Activated T-helper 1 cell treated with Interleukin-2 at 50 U/mL for 16 hours (primary cell): ENCODE data around the gene GBP7.
"Not testable (repeated sequence)": the region's sequence is repeated elsewhere in the genome, so short reads cannot be mapped to it uniquely, and the experiment has no call there.

Experiments used
- DNase-seq: peaks from one replicate; pipeline ENCODE4 v3.0.0-alpha.2; 2020; ENCODE audit warnings: low read depth

Gene GBP7

GRCh38 chr1:89175601-89176256 lies at the start of gene GBP7:
Gene GBP7, minus strand, starts transcription at chr1:89176003. Its CDS starts 4,068 bp downstream, at chr1:89171935.
- no peak for DNase-seq

DNA sequence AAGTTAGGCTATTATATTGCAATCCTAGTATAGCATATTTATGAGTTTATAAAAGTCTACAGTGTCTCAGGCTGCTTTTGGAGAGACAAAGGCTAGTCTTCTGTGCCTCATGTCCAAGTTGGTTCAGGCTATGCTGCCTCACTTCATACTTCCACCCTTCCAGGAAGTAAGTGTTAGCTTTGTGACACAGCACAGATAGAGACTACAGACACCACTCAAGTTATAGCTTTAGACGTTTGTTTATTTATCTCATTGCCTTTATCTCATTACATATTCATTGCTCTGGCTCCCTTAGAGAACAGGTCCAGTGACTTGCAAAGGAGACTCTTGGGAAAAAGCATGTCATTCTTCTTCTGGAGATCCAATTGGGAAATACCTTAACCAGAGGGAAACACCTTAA lies 45.5 kb upstream of the GBP7 start:
- no peak for DNase-seq

GRCh38 chr1:89219851-89220250 lies 44.0 kb upstream of the GBP7 start:
- not testable (repeated sequence) for DNase-seq

- not testable (repeated sequence) for DNase-seq
Observed at GRCh38 chr1:89218941-89219340, 43.1 kb upstream of the GBP7 start.

- DNase-seq = no peak
Observed at GRCh38 chr1:89213347-89213746, 37.5 kb upstream of the GBP7 start.

DNA sequence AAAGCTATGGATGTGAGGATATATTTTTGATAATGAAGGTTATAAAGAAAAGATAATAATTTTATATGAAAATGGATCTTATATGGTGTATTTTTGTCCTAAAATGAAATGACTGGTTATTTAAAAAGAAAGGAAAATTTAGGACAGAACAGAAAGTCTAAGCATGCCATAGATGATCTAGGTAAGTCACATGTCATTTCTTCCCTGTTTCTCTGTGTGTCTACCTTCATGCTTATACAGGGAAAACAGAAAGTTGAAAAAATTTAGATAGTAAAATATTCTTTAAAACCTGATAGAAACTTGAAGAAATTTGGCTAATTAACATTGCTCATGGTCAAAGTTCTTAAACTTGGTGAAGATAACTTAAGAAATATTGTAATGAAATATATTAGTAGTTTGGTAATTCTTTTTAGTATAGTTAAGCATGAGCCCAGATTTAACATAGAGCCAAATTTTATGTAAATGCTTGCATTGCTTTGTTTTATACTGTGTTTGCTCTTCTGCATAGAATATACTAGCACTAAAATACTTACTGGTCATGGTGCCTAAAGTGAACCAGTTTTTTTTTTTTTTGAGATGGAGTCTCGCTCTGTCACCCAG lies 35.3 kb upstream of the GBP7 start:
- DNase-seq = no peak

GRCh38 chr1:89206373-89206772 lies 30.6 kb upstream of the GBP7 start:
- no peak for DNase-seq

GRCh38 chr1:89203166-89203565 lies 27.4 kb upstream of the GBP7 start:
- DNase-seq = no peak

DNA sequence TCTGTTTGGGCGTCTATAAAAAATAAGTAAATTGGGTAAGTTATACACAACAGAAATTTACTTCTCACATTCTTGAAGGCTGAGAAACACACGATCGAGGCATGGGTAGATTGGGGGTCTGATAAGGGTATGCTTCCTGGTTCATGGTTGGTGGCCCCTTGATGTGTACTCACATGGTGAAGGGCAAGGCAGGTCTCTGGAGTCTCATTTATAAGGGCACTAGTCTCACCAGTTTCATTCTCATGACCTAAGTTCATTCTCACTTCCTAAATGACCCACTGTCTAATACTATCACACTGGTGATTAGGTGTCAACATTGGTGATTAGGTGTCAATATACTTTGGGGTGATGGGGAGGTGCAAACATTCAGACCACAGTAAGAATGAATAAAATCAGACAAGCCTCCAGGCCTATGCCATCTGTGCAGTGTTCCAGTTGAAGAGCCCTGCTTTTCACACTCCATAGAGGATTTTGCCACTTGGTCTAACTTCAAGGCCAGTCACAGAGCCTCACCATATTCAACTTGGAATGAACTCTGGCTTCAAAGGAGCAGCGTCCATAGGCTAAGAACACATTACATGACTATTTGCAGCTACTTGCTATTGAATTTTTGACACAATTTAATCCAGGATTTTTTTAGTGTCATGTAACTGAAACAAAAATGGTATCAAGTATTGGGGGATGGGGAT lies 25.4 kb upstream of the GBP7 start:
- DNase-seq = no peak

DNA sequence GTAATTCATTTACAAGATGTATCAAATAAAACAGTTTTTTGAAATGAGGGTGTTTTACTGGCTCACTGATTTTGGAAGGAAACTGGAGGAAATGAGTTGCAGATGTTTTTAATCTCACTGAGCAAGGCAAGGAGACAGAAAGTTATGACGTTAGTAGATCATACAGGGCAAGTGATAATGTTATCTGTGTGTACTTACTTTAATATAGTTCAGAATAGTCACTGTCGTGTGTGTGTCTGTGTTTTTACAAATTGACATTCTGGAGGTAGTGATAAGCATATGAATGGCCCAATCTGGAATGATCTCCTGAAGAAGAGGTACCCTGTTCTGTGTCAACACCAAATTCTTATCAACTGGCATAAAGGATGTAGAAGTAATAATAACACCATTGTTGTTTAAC lies 24.9 kb upstream of the GBP7 start:
- DNase-seq = no peak

DNA sequence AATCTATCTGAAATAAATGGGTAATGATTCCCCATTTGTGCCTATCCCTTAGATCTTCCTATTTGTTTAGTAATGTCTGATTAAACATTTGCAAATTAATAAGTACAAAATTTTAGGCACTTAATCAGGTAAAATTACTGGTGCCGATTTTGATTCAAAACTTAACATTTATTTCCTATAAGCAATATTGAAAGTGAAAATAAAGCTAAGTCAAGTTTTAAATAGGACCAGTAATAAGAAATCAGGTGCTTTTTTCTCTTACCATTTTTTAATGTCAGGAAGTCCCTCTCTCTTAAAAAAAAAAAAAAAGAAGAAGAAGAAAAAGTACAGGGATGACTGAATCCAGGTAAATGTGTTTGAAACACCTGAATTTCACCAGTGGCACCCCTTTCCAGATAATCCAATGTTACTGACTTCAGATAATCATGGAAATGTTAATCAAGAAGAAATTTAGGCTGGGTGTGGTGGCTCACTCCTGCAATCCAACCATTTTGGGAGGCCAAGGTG lies 23.8 kb upstream of the GBP7 start:
- no peak for DNase-seq

- peak; percentile 39 for DNase-seq
Observed at GRCh38 chr1:89198491-89199072, 22.8 kb upstream of the GBP7 start, which contains the start of gene GBP4. Gene GBP4, minus strand, starts transcription at chr1:89198942. Its CDS starts 108 bp downstream, at chr1:89198834.

- DNase-seq = no peak
Observed at GRCh38 chr1:89198081-89198480, 22.3 kb upstream of the GBP7 start.

DNA sequence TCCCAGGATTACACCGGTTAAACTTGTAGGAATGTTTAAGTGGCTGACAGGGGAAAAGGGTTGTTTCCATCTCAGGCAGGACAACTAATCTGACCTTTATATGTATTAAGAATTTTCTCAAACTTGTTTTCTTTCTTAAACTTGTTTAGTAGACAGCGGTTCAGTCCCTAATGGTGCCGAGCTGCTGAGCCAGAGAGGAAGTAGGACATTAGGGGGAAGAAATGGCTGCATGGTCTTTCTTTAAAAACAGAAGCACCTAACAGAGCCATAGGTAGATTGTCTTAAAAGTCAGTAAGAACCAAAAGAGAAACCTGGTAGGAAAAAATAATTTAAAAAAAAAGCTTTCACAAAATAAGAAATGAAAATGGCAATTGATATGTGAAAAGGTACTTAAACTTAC lies 19.7 kb upstream of the GBP7 start:
- no peak for DNase-seq

GRCh38 chr1:89191314-89191713 lies 15.5 kb upstream of the GBP7 start:
- no peak for DNase-seq

- no peak for DNase-seq
Observed at GRCh38 chr1:89190017-89190416, 14.2 kb upstream of the GBP7 start.

GRCh38 chr1:89179343-89179742 lies 3.5 kb upstream of the GBP7 start:
- no peak for DNase-seq

DNA sequence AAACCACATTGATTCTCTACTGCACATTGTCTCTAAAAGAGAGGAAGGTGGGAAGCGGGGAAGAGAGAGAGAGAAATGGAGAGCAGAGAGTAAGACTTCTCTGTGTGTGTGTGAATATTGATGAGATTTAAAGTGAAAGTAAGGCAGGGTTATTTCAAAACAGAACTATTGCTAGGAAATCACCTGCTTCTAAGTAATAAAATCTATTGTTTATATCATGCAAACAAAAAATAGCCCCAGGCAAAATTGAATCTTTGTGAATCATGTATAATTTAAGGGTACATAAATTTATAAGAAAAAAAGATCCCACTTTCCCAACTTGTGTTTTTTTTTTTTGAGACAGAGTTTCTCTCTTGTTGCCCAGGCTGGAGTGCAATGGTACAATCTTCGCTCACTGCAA lies 1.2 kb upstream of the GBP7 start:
- DNase-seq = no peak

DNA sequence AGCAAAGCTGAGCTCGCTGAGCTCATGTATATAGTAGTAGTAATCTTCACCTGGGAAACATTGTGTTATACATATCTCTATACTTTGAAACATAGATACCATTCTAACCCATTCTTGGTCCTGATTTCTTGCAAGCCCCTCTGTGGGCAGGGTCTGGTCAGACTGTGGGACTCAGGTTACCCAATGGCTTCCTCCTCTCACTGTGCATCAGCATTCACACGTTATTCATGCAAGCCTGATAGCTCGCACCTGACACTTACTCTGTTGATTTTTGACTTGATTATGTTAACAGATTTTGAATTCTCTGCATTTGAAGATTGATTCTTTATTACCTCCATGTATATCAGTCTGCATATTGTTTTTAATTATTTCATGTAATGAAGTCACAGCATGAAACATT lies 1.3 kb downstream of the GBP7 start:
- DNase-seq = no peak

DNA sequence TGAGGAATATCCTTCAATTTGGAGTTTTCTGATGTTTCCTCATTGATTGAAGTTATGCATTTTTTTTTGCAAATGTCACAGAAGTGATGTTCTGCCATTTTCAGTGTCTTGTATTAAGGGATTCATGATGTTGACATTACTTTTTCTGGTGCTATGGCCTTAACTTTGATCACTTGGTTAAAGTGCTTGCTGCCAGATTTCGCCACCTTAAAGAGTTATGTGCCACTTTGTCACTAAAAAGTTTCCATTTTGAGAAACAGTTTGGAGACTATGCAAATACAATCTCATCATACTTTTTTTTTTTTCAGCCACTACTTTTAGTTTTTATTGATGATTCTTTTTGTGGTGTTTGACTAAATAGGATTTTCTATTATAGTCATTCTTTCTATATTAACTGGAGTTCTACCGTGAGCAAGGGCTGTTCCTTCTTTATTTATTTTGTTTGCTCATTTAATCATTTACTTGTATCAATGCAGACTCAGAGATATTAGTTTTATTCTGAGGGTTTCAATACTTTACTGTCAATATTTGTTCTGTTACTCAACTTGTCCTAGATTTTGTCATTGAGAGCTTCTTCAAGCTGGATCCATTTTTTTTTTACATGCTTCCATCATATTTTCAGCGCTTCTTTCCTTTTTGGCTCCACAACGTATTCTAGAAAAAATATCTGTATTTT lies 3.2 kb downstream of the GBP7 start:
- no peak for DNase-seq

- no peak for DNase-seq
Observed at GRCh38 chr1:89171067-89171438, 4.8 kb downstream of the GBP7 start.
